Activated CD4-positive, alpha-beta T cell treated with anti-CD3 and anti-CD28 coated beads for 36 hours (primary cell): ENCODE measurements around the gene APOL5. TPM values are rescaled to one million over a fixed set of nuclear protein-coding genes. Genes with fewer than 3 reads are reported as not detected.
A peak's percentile ranks its signal among the peaks of the same experiment; 100 is the strongest.
"Not testable (repeated sequence)": the region's sequence is repeated elsewhere in the genome, so short reads cannot be mapped to it uniquely, and the experiment has no call there.

Experiments
- ATAC-seq: fragments of 200-7000 bp; cut with Tn5 transposase; one replicate; pipeline ENCODE4 v1.10.0; 2021; ENCODE audit warnings: mild to moderate bottlenecking, moderate library complexity
- CTCF ChIA-PET: fragments of 350-600 bp; sonication (Branson Sonifier 250); formaldehyde crosslinking; loops from one replicate; lab custom pipeline; 2021; ENCODE audit warnings: antibody characterized with exemption; lab: Charles Lee
- POLR2A ChIA-PET: fragments of 350-600 bp; sonication (Branson Sonifier 250); formaldehyde crosslinking; loops from one replicate; lab custom pipeline; 2021; ENCODE audit warnings: antibody characterized with exemption, inconsistent platforms; lab: Charles Lee
- DNase-seq: peaks from one replicate; pipeline ENCODE4 v3.0.0-alpha.2; 2020
- H3K27ac Mint-ChIP-seq: one replicate; pipeline ENCODE4 v1.8.0; 2021; ENCODE audit warnings: mixed read lengths
- H3K27me3 Mint-ChIP-seq: one replicate; pipeline ENCODE4 v1.8.0; 2021; ENCODE audit warnings: mixed read lengths
- H3K36me3 Mint-ChIP-seq: one replicate; pipeline ENCODE4 v1.8.0; 2021; ENCODE audit warnings: low read depth, mixed read lengths
- H3K4me1 Mint-ChIP-seq: one replicate; pipeline ENCODE4 v1.8.0; 2021; ENCODE audit warnings: mixed read lengths
- H3K4me3 Mint-ChIP-seq: one replicate; pipeline ENCODE4 v1.8.0; 2021; ENCODE audit warnings: mild to moderate bottlenecking, moderate library complexity, mixed read lengths
- H3K9me3 Mint-ChIP-seq: one replicate; pipeline ENCODE4 v1.8.0; 2021; ENCODE audit warnings: low read depth, mixed read lengths
- intact Hi-C, 2 experiments: fragments of 100-400 bp; cut with DNase I in 1 of 2; cut with micrococcal nuclease in 1 of 2; formaldehyde crosslinking; loops; one replicate each; pipeline versions ENCODE4 v1.14.2 to v1.15.1; 2022 to 2024; cut with DNase I, micrococcal nuclease
- total RNA-seq, 2 experiments: library from RNA; stranded (reverse); gene quantifications; one replicate each; pipeline ENCODE4 v1.2.3, GENCODE V29; 2021

APOL5 gene
- total RNA-seq, 2 experiments from 2014 or later: not detected

DNA sequence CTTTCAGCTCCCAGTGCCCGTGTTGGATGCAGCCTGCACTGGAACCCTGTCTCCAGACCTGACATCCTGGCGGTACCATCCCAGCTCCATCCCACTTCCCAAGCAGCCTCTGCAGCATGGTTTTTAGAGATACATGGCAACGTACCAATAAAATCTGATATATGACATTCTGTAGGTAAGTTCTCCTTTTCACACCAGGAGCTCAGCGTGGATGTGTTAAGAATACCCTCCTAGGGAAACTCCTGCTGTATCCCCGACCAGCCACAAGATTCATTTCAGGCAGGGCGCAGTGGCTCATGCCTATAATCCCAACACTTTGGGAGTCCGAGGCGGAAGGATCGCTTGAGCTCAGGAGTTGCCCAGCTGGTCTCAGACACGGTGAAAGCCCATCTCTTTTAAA lies 15.4 kb downstream of the APOL5 start:
- H3K9me3 Mint-ChIP-seq: no peaks in the 10 kb centered on the region
- CTCF ChIA-PET: interaction anchor here (0.5 kb wide), 1 partner anchor 108 kb away, joined by 3 read pairs; no protein-coding TSS in a partner anchor
- no peak for ATAC-seq
- no peaks in the 10 kb centered on the region for H3K36me3 Mint-ChIP-seq
- POLR2A ChIA-PET: no interaction called here
- no peaks in the 10 kb centered on the region for H3K27me3 Mint-ChIP-seq
- no peaks in the 10 kb centered on the region for H3K4me1 Mint-ChIP-seq
- no peak for DNase-seq
- H3K27ac Mint-ChIP-seq: no peak overlapping the region
- H3K4me3 Mint-ChIP-seq: no peak overlapping the region
- intact Hi-C loops: no loop called here

DNA sequence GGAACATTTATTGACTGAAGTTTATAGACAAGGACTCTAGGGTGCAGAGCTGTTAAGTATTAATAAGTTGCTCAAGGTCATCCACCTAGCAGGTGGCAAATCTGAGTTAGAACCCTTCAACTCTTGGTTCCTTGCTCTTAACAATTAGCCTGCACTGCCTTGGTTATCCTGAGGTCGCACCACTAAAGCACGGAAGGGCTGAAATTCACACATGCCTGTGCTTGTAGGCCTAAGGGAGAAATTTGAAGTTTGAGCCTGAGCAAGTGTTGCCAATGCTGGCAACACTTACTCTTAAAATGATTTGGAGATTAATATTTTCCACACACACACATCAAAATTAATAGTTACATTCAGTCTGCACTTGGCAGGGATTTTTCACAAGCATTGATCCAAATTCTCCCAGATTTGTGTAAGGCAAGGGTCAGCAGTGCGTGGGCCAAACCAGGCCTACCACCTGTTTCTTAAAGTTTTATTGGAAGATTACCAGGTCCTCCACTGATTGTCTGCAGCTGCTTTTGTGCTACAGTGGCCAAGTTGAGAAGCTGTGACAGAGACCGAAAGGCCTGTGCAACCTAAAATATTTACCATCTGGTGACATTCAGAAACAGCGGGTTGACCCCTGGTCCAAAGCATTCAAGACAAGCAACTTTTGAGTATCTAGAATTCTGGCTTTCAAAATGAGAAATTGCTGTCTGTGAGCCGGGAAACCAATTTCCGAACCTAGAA lies 16.3 kb downstream of the APOL5 start:
- DNase-seq: no peak
- H3K9me3 Mint-ChIP-seq: no peaks in the 10 kb centered on the region
- intact Hi-C loops: no loop called here
- ChIA-PET CTCF (no interaction called here), POLR2A (no interaction called here)
- no peak overlapping the region for H3K27ac Mint-ChIP-seq
- no peak for ATAC-seq
- H3K36me3 Mint-ChIP-seq: no peaks in the 10 kb centered on the region
- no peaks in the 10 kb centered on the region for H3K27me3 Mint-ChIP-seq
- no peaks in the 10 kb centered on the region for H3K4me1 Mint-ChIP-seq
- no peak overlapping the region for H3K4me3 Mint-ChIP-seq

DNA sequence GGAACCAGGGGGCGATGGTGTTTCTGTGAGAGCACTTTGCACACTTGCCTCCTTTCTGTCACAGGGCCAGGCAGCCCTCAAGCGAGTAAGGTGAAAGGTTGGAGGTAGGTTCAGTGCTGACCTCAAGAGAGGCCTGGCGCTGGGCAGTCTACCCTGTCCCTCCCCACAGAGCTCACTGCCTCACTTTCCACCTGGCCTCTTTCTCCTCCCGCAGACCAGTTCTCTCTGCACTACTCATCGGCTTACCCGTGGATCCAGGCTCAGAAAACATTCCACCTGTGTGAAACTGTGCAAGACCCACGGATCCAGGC lies 16.8 kb downstream of the APOL5 start:
- H3K27me3 Mint-ChIP-seq: no peaks in the 10 kb centered on the region
- ChIA-PET POLR2A (no interaction called here), CTCF (no interaction called here)
- no peaks in the 10 kb centered on the region for H3K36me3 Mint-ChIP-seq
- no peak overlapping the region for H3K4me3 Mint-ChIP-seq
- H3K4me1 Mint-ChIP-seq: no peaks in the 10 kb centered on the region
- H3K9me3 Mint-ChIP-seq: no peaks in the 10 kb centered on the region
- no peak for DNase-seq
- no peak for ATAC-seq
- H3K27ac Mint-ChIP-seq: no peak overlapping the region
- intact Hi-C loops: no loop called here

DNA sequence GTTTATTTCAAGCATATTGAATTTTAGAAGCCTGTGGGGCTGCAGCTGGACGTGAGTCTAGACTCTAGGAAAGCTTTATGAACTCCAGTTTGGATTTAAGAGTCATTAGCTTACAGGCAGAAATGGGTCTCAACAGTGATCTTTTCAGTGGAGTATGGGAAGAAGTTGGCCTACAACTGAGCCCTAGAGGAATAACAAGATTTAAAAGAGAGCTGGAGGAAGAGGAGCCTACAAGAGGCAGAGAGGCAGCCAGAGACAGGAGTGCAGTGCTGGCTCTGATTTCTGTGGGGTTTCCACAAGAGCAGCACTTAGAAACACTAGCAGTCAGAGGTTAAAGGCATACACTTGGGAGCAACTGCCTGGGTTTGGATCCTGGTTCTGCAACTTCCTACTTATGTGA lies 17.9 kb downstream of the APOL5 start:
- no peaks in the 10 kb centered on the region for H3K4me1 Mint-ChIP-seq
- DNase-seq (no peak), ATAC-seq (no peak)
- H3K27ac Mint-ChIP-seq: no peak overlapping the region
- H3K36me3 Mint-ChIP-seq: no peaks in the 10 kb centered on the region
- no peak overlapping the region for H3K4me3 Mint-ChIP-seq
- no peaks in the 10 kb centered on the region for H3K9me3 Mint-ChIP-seq
- intact Hi-C loops: no loop called here
- H3K27me3 Mint-ChIP-seq: no peaks in the 10 kb centered on the region
- ChIA-PET CTCF (interaction anchor here (0.7 to 1.1 kb wide), 2 partner anchors 114 to 196 kb away, joined by 3 to 4 read pairs; no protein-coding TSS in a partner anchor), POLR2A (no interaction called here)

DNA sequence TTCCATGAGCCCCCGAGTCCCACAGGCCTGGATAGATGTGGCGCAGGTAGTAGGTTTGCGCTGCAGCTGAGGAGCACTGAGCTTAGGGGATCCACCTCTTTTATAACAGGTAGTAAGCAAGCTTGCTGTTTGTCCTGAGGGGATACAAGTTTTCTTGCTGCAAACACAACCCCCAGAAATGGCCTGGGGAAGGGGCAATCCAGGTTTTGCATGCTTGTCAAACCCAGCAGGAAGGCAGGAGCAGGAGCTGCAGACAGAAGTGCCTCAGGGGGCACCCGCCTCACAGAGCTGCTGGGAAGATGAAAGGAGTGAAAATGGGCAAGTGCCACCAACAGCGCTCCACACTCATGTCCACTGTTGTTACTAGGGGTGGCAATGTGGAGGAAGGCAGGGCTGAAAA lies 18.5 kb downstream of the APOL5 start:
- no peak overlapping the region for H3K27ac Mint-ChIP-seq
- no peaks in the 10 kb centered on the region for H3K36me3 Mint-ChIP-seq
- DNase-seq (no peak), ATAC-seq (no peak)
- ChIA-PET POLR2A (no interaction called here), CTCF (interaction anchor here (0.7 to 1.1 kb wide), 2 partner anchors 115 to 196 kb away, joined by 3 to 4 read pairs; no protein-coding TSS in a partner anchor)
- intact Hi-C loops: no loop called here
- no peaks in the 10 kb centered on the region for H3K9me3 Mint-ChIP-seq
- H3K4me1 Mint-ChIP-seq: no peaks in the 10 kb centered on the region
- H3K27me3 Mint-ChIP-seq: no peaks in the 10 kb centered on the region
- no peak overlapping the region for H3K4me3 Mint-ChIP-seq

DNA sequence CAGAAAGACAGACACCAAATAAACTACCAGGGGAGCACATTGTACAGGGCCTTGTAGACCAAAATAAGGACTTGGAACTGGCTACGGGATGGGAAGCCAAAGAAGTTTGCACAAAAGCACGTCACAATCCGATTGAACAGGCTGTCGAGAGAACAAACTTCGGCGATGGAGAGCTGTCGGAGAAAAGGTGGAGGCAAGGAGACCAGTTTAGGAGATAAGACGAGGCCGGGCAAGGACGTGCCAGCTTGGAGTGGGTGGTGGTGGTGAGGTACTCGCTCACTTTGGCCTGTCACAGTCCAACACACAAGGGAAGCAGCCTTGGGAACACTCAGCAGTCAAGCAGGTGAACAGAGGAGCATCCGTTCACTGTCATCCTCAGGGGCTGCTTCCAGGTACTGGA lies 19.0 kb downstream of the APOL5 start:
- Mint-ChIP-seq H3K36me3 (no peaks in the 10 kb centered on the region), H3K27ac (no peak overlapping the region), H3K4me1 (no peaks in the 10 kb centered on the region), H3K27me3 (no peaks in the 10 kb centered on the region), H3K4me3 (no peak overlapping the region), H3K9me3 (no peaks in the 10 kb centered on the region)
- ATAC-seq (no peak), DNase-seq (no peak)
- intact Hi-C loops: no loop called here
- CTCF ChIA-PET: no interaction called here
- POLR2A ChIA-PET: no interaction called here

- DNase-seq, CTCF ChIA-PET: not testable (repeated sequence)
These were observed 20.2 kb downstream of the APOL5 start for GRCh38 chr22:35737886-35738285.

GRCh38 chr22:35739076-35739930 lies 21.6 kb downstream of the APOL5 start:
- DNase-seq: peak; percentile 16
- Mint-ChIP-seq H3K27me3 (no peaks in the 10 kb centered on the region), H3K27ac (no peak overlapping the region), H3K9me3 (no peaks in the 10 kb centered on the region), H3K4me3 (no peak overlapping the region), H3K36me3 (no peaks in the 10 kb centered on the region), H3K4me1 (no peaks in the 10 kb centered on the region)
- intact Hi-C loops: no loop called here
- no peak for ATAC-seq
- CTCF ChIA-PET: interaction anchor here (0.7 to 1.2 kb wide), 2 partner anchors 16 to 156 kb away, joined by 3 read pairs; no protein-coding TSS in a partner anchor
- POLR2A ChIA-PET: no interaction called here

More at GRCh38 chr22:35737886-35738285, 20.2 kb downstream of the APOL5 start:
- POLR2A ChIA-PET, H3K27me3 Mint-ChIP-seq, ATAC-seq, intact Hi-C loops, H3K9me3 Mint-ChIP-seq, H3K4me3 Mint-ChIP-seq, H3K36me3 Mint-ChIP-seq, H3K4me1 Mint-ChIP-seq, H3K27ac Mint-ChIP-seq: not testable (repeated sequence)

DNA sequence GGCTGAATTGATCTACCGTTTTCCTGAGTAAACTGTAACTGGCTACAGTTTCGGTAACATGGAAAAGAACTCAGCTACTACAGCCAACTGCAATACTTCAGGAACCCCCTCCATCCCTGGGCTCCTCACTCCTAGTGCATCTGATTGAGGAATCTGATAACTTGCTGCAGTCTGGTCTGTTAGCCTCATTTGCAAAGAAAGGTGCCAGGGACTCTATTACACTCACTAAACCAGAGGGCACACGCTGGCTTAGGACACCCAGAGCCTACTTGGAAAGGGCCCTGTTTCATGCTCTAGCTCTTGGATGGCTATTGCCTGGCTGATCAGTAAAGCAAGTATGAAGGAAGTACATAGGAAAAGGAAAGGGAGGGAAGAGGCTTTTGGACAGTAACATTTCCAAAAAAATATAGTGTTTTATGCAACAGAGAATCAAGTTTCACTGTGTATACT lies 22.3 kb downstream of the APOL5 start:
- ChIA-PET POLR2A (no interaction called here), CTCF (no interaction called here)
- Mint-ChIP-seq H3K4me1 (no peaks in the 10 kb centered on the region), H3K4me3 (no peak overlapping the region), H3K36me3 (no peaks in the 10 kb centered on the region), H3K27me3 (no peaks in the 10 kb centered on the region), H3K27ac (no peak overlapping the region), H3K9me3 (no peaks in the 10 kb centered on the region)
- no peak for ATAC-seq
- no peak for DNase-seq
- intact Hi-C loops: no loop called here

GRCh38 chr22:35740616-35741015 lies 22.9 kb downstream of the APOL5 start:
- DNase-seq: no peak
- Mint-ChIP-seq H3K36me3 (no peaks in the 10 kb centered on the region), H3K4me3 (no peak overlapping the region), H3K27me3 (no peaks in the 10 kb centered on the region), H3K4me1 (no peaks in the 10 kb centered on the region), H3K27ac (no peak overlapping the region), H3K9me3 (no peaks in the 10 kb centered on the region)
- intact Hi-C loops: no loop called here
- ChIA-PET POLR2A (no interaction called here), CTCF (interaction anchor here (0.5 to 0.6 kb wide), 2 partner anchors 10 to 172 kb away, joined by 3 read pairs; no protein-coding TSS in a partner anchor)
- no peak for ATAC-seq

- H3K4me1 Mint-ChIP-seq: no peaks in the 10 kb centered on the region
- no peak for DNase-seq
- CTCF ChIA-PET: no interaction called here
- no peaks in the 10 kb centered on the region for H3K36me3 Mint-ChIP-seq
- peak; percentile 53 for ATAC-seq
- no peaks in the 10 kb centered on the region for H3K9me3 Mint-ChIP-seq
- no peak overlapping the region for H3K4me3 Mint-ChIP-seq
- intact Hi-C loops: no loop called here
- H3K27me3 Mint-ChIP-seq: no peaks in the 10 kb centered on the region
- POLR2A ChIA-PET: no interaction called here
- H3K27ac Mint-ChIP-seq: no peak overlapping the region
These were observed 24.8 kb downstream of the APOL5 start for GRCh38 chr22:35742342-35743100.
